Thyroid gland (tissue), 4 donors: Measurements from ENCODE around the gene SERPINA4.

Experiments
- POLR2A ChIP-seq, 2 donors: fragments of 450-650 bp; IDR thresholded peaks; one replicate each; pipeline ENCODE4 v1.6.1; 2017; ENCODE audit warnings: antibody characterized with exemption in 2 of 2, mild to moderate bottlenecking in 2 of 2, moderate library complexity in 1 of 2
- TF ChIP-seq, protein P1 (sequence below), 6 experiments: fragments of 200-600 bp in 3 of 6; fragments of 450-650 bp in 3 of 6; sonication (generic) in 3 of 6; IDR thresholded peaks; one replicate each; pipeline ENCODE4 v1.5.1; 2016 to 2019; ENCODE audit warnings: antibody characterized with exemption in 6 of 6, mild to moderate bottlenecking in 2 of 6, inconsistent platforms in 1 of 6, moderate library complexity in 1 of 6

- TF ChIP-seq, protein P1, sequence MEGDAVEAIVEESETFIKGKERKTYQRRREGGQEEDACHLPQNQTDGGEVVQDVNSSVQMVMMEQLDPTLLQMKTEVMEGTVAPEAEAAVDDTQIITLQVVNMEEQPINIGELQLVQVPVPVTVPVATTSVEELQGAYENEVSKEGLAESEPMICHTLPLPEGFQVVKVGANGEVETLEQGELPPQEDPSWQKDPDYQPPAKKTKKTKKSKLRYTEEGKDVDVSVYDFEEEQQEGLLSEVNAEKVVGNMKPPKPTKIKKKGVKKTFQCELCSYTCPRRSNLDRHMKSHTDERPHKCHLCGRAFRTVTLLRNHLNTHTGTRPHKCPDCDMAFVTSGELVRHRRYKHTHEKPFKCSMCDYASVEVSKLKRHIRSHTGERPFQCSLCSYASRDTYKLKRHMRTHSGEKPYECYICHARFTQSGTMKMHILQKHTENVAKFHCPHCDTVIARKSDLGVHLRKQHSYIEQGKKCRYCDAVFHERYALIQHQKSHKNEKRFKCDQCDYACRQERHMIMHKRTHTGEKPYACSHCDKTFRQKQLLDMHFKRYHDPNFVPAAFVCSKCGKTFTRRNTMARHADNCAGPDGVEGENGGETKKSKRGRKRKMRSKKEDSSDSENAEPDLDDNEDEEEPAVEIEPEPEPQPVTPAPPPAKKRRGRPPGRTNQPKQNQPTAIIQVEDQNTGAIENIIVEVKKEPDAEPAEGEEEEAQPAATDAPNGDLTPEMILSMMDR (IDR thresholded peaks at IDR 0.05), result no peak
- TF ChIP-seq POLR2A (IDR thresholded peaks at IDR 0.05), result no peak
These were observed 8.2 kb downstream of the SERPINA4 start for GRCh38 chr14:94569381-94570001.
